H1 (cell line): ENCODE results near the gene C12orf76. TPM values are rescaled to one million over a fixed set of nuclear protein-coding genes. Genes with fewer than 3 reads are reported as not detected.

Source experiments
- CTCF ChIA-PET: fragments of 300-600 bp; sonication (Branson Sonifier 250); formaldehyde crosslinking; loops from one replicate; lab custom pipeline; 2021; ENCODE audit not compliant: partially characterized antibody; lab: Charles Lee
- POLR2A ChIA-PET: fragments of 300-600 bp; sonication (Branson Sonifier 250); formaldehyde crosslinking; loops from one replicate; lab custom pipeline; 2021; ENCODE audit warnings: inconsistent platforms; ENCODE audit not compliant: partially characterized antibody; lab: Charles Lee
- DNase-seq, 2 experiments: peaks; one replicate each; pipeline versions ENCODE4 v3.0.0 to v3.0.0-alpha.2; 2010 to 2022; ENCODE audit warnings: low spot score in 2 of 2, low read depth in 1 of 2, mixed read lengths in 1 of 2
- FAIRE-seq: peaks from 2 replicates; lab custom pipeline; 2011; peaks lifted over from hg19 to GRCh38; lab: Jason Lieb, UNC
- H2AFZ ChIP-seq: 2 replicates; pipeline ENCODE4 v1.8.1; 2012; ENCODE audit warnings: low read length, inconsistent platforms
- H2AK5ac ChIP-seq: 2 replicates; pipeline ENCODE4 v1.6.1; 2013; ENCODE audit warnings: low read depth, low read length
- H2BK120ac ChIP-seq: replicated peaks from 2 replicates; pipeline ENCODE3; 2013; ENCODE audit warnings: low read depth, low read length, inconsistent platforms
- H2BK12ac ChIP-seq: 2 replicates; pipeline ENCODE4 v1.6.1; 2013; ENCODE audit warnings: low read depth, low read length
- H2BK15ac ChIP-seq: 2 replicates; pipeline ENCODE4 v1.6.1; 2013; ENCODE audit warnings: low read length
- H2BK20ac ChIP-seq: 2 replicates; pipeline ENCODE4 v1.6.1; 2013; ENCODE audit warnings: low read length
- H2BK5ac ChIP-seq: 2 replicates; pipeline ENCODE4 v1.6.1; 2013; ENCODE audit warnings: low read depth, low read length
- H3K14ac ChIP-seq: 2 replicates; pipeline ENCODE4 v1.6.1; 2013; ENCODE audit warnings: inconsistent platforms; ENCODE audit not compliant: insufficient read length
- H3K18ac ChIP-seq: 2 replicates; pipeline ENCODE4 v1.6.1; 2013; ENCODE audit warnings: low read length; ENCODE audit errors: extremely low read depth
- H3K23ac ChIP-seq: 2 replicates; pipeline ENCODE4 v1.6.1; 2013; ENCODE audit warnings: inconsistent platforms; ENCODE audit not compliant: insufficient read length
- H3K23me2 ChIP-seq: 2 replicates; pipeline ENCODE4 v1.6.1; 2013; ENCODE audit warnings: low read depth, low read length
- H3K27ac ChIP-seq: 2 replicates; pipeline ENCODE4 v1.6.1; 2011; ENCODE audit warnings: low read depth, low read length, inconsistent platforms
- H3K27me3 ChIP-seq, 4 experiments: replicated peaks in 1 of 4; 1 replicate in 1 of 4; 2 replicates in 3 of 4; pipeline versions ENCODE4 v1.6.1 to v1.8.1; 2011 to 2013; ENCODE audit warnings: low read length in 3 of 4, mild to moderate bottlenecking in 3 of 4, inconsistent platforms in 2 of 4, mixed read lengths in 2 of 4, moderate library complexity in 1 of 4; ENCODE audit not compliant: control insufficient read depth in 3 of 4, insufficient read depth in 3 of 4; ENCODE audit errors: extremely low read depth in 1 of 4
- H3K36me3 ChIP-seq, 4 experiments: 2 replicates each; pipeline versions ENCODE4 v1.6.1 to v1.8.1; 2011 to 2013; ENCODE audit warnings: mild to moderate bottlenecking in 4 of 4, low read length in 3 of 4, moderate library complexity in 2 of 4, control low read depth in 1 of 4, inconsistent platforms in 1 of 4; ENCODE audit not compliant: insufficient read depth in 4 of 4, control insufficient read depth in 2 of 4
- H3K4ac ChIP-seq: replicated peaks from 2 replicates; pipeline ENCODE3; 2013; ENCODE audit warnings: low read length, low read depth, mixed read lengths, inconsistent platforms; ENCODE audit not compliant: insufficient read length
- H3K4me1 ChIP-seq, 4 experiments: replicated peaks in 1 of 4; 1 replicate in 1 of 4; 2 replicates in 3 of 4; pipeline versions ENCODE4 v1.6.1 to v1.8.1; 2011 to 2013; ENCODE audit warnings: low read length in 3 of 4, inconsistent platforms in 2 of 4, mixed read lengths in 1 of 4; ENCODE audit not compliant: insufficient read depth in 4 of 4, control insufficient read depth in 3 of 4
- H3K4me2 ChIP-seq, 2 experiments: 2 replicates each; pipeline versions ENCODE4 v1.6.1 to v1.8.1; 2011 to 2013; ENCODE audit warnings: low read depth in 2 of 2, low read length in 2 of 2, control low read depth in 1 of 2, inconsistent platforms in 1 of 2, mild to moderate bottlenecking in 1 of 2; ENCODE audit not compliant: insufficient read depth in 1 of 2
- H3K4me3 ChIP-seq, 4 experiments: fragments of 200-600, 300-600 bp in 1 of 4; sonication (generic), shearing (Covaris generic), sonication (Bioruptor Twin) in 1 of 4; 2 replicates each; pipeline versions ENCODE4 v1.5.1 to v1.8.1; 2011 to 2016; ENCODE audit warnings: low read length in 4 of 4, low read depth in 3 of 4, control low read depth in 2 of 4, inconsistent platforms in 2 of 4, mild to moderate bottlenecking in 2 of 4, mixed read lengths in 1 of 4, moderate library complexity in 1 of 4; ENCODE audit not compliant: insufficient read depth in 2 of 4; ENCODE audit errors: extremely low read depth in 1 of 4
- H3K56ac ChIP-seq: replicated peaks from 2 replicates; pipeline ENCODE3; 2013; ENCODE audit warnings: low read depth, mild to moderate bottlenecking, mixed read lengths, low read length, inconsistent platforms; ENCODE audit not compliant: insufficient read length
- H3K79me1 ChIP-seq: 2 replicates; pipeline ENCODE4 v1.6.1; 2013; ENCODE audit warnings: low read depth, low read length, control low read depth
- H3K79me2 ChIP-seq, 2 experiments: 2 replicates each; pipeline versions ENCODE4 v1.6.1 to v1.8.1; 2012 to 2013; ENCODE audit warnings: low read length in 2 of 2, mild to moderate bottlenecking in 2 of 2, inconsistent platforms in 1 of 2; ENCODE audit not compliant: insufficient read depth in 2 of 2, control insufficient read depth in 1 of 2
- H3K9ac ChIP-seq, 4 experiments: replicated peaks in 1 of 4; 1 replicate in 1 of 4; 2 replicates in 3 of 4; pipeline versions ENCODE4 v1.6.1 to v1.8.1; 2011 to 2013; ENCODE audit warnings: low read depth in 3 of 4, low read length in 3 of 4, control low read depth in 2 of 4, mild to moderate bottlenecking in 2 of 4, moderate library complexity in 2 of 4, inconsistent platforms in 1 of 4; ENCODE audit errors: extremely low read depth in 1 of 4
- H3K9me3 ChIP-seq, 2 experiments: 2 replicates each; pipeline versions ENCODE4 v1.6.1 to v1.8.1; 2012 to 2013; ENCODE audit warnings: mild to moderate bottlenecking in 2 of 2, moderate library complexity in 2 of 2, control low read depth in 1 of 2, inconsistent platforms in 1 of 2, low read depth in 1 of 2, low read length in 1 of 2, mixed read lengths in 1 of 2; ENCODE audit not compliant: insufficient read depth in 2 of 2
- H4K20me1 ChIP-seq, 2 experiments: replicated peaks in 1 of 2; 2 replicates each; pipeline versions ENCODE3 to v1.8.1; 2011 to 2013; ENCODE audit warnings: inconsistent platforms in 2 of 2, low read length in 2 of 2, mild to moderate bottlenecking in 1 of 2; ENCODE audit not compliant: insufficient read depth in 2 of 2, control insufficient read depth in 1 of 2
- H4K5ac ChIP-seq: 2 replicates; pipeline ENCODE4 v1.6.1; 2013; ENCODE audit warnings: low read length, low read depth, mixed read lengths, inconsistent platforms; ENCODE audit not compliant: insufficient read length
- H4K8ac ChIP-seq: 2 replicates; pipeline ENCODE4 v1.8.0; 2013; ENCODE audit warnings: mild to moderate bottlenecking, moderate library complexity, low read length, inconsistent platforms; ENCODE audit not compliant: insufficient read depth; ENCODE audit errors: extremely low read depth
- H4K91ac ChIP-seq: replicated peaks from 2 replicates; pipeline ENCODE3; 2013; ENCODE audit warnings: low read length, mixed read lengths, inconsistent platforms; ENCODE audit not compliant: insufficient read length
- CBX5 ChIP-seq: fragments of 300-800, 300-1000 bp; sonication (generic); IDR thresholded peaks from 2 replicates; pipeline ENCODE4 v1.7.1; 2016; ENCODE audit warnings: antibody characterized with exemption, low read length, low read depth
- CHD1 ChIP-seq: IDR thresholded peaks from 2 replicates; pipeline ENCODE4 v1.6.1; 2012; ENCODE audit warnings: low read depth, low read length, improper control_type of control experiment
- CTBP2 ChIP-seq: IDR thresholded peaks from 2 replicates; pipeline ENCODE4 v1.7.0; 2011; ENCODE audit warnings: borderline replicate concordance, mild to moderate bottlenecking, moderate library complexity, mixed read lengths, low read length; ENCODE audit not compliant: insufficient read depth, insufficient read length
- EZH2 ChIP-seq: fragments of 200-600 bp; sonication (generic); IDR thresholded peaks from 2 replicates; pipeline ENCODE4 v1.7.1; 2012; ENCODE audit warnings: low read depth, mild to moderate bottlenecking, moderate library complexity, low read length, inconsistent platforms; ENCODE audit not compliant: severe bottlenecking
- JUND ChIP-seq: IDR thresholded peaks from 2 replicates; pipeline ENCODE4 v1.6.1; 2011; ENCODE audit warnings: mild to moderate bottlenecking, improper control_type of control experiment, low read length
- KDM5A ChIP-seq: fragments of 200-600 bp; IDR thresholded peaks from 2 replicates; pipeline ENCODE4 v1.7.1; 2012; ENCODE audit warnings: mild to moderate bottlenecking, low read length, inconsistent platforms, mixed read lengths
- RBBP5 ChIP-seq: IDR thresholded peaks from 2 replicates; pipeline ENCODE4 v1.7.1; 2012; ENCODE audit warnings: low read depth, mild to moderate bottlenecking, inconsistent platforms, low read length, moderate library complexity, borderline replicate concordance
- SP4 ChIP-seq: IDR thresholded peaks from 2 replicates; pipeline ENCODE4 v1.6.1; 2012; ENCODE audit warnings: low read length, inconsistent platforms
- TAF7 ChIP-seq: optimal IDR thresholded peaks from 2 replicates; pipeline ENCODE3; 2011; ENCODE audit warnings: low read depth, mild to moderate bottlenecking, inconsistent platforms, low read length, moderate library complexity, borderline replicate concordance
- TCF12 ChIP-seq: IDR thresholded peaks from 2 replicates; pipeline ENCODE4 v1.6.1; 2011; ENCODE audit warnings: low read depth, mild to moderate bottlenecking, low read length
- WGBS, 2 experiments: shearing (Covaris generic) in 1 of 2; methylation state at CpG; one replicate each; pipeline versions ENCODE4 v1.1.6 to v1.1.7; 2013 to 2015; ENCODE audit warnings: low lambda C conversion rate in 2 of 2, mixed read lengths in 2 of 2, inconsistent platforms in 1 of 2, low coverage in 1 of 2, missing lambda C conversion rate in 1 of 2; ENCODE audit not compliant: insufficient replicate concordance in 2 of 2, insufficient coverage in 1 of 2, insufficient read length in 1 of 2; ENCODE audit errors: extremely low coverage in 1 of 2, missing lambda C conversion rate in 1 of 2; 5-methylcytosine and 5-hydroxymethylcytosine counted together
- polyA plus RNA-seq, 7 experiments: library from polyadenylated mRNA; depleted of rRNA in 3 of 7; stranded (reverse) in 5 of 7; unstranded in 2 of 7; fragments of >200 nt in 5 of 7; fragments of 200-250 nt in 2 of 7; gene quantifications; 1 replicate in 5 of 7; 2 replicates in 1 of 7; 4 replicates in 1 of 7; pipeline versions ENCODE4 v1.2.1 to v1.2.3, GENCODE V29; 2011 to 2013; ENCODE audit warnings: missing spikeins in 2 of 7, mixed read lengths in 2 of 7
- total RNA-seq: library from RNA; stranded (reverse); fragmentation: NEBNext Ultra II Directional; extraction: Animal tissue kit (Norgen Biotek cat#: 25700); gene quantifications from 2 replicates; pipeline ENCODE4 v1.2.1, GENCODE V29; 2021
- TF ChIP-seq, protein P1 (sequence below): IDR thresholded peaks from 2 replicates; pipeline ENCODE4 v1.6.1; 2011; ENCODE audit warnings: low read depth, mild to moderate bottlenecking, low read length; ENCODE audit not compliant: insufficient read depth
- TF ChIP-seq, protein P2 (sequence below): IDR thresholded peaks from 2 replicates; pipeline ENCODE4 v1.6.1; 2012; ENCODE audit warnings: inconsistent platforms

The C12orf76 gene
- total and polyA plus RNA-seq, 2 of the 8 experiments (the other 6 are each of a cell fraction or from before 2014, with no cell fraction given), result 14.4 to 18.6 TPM

DNA sequence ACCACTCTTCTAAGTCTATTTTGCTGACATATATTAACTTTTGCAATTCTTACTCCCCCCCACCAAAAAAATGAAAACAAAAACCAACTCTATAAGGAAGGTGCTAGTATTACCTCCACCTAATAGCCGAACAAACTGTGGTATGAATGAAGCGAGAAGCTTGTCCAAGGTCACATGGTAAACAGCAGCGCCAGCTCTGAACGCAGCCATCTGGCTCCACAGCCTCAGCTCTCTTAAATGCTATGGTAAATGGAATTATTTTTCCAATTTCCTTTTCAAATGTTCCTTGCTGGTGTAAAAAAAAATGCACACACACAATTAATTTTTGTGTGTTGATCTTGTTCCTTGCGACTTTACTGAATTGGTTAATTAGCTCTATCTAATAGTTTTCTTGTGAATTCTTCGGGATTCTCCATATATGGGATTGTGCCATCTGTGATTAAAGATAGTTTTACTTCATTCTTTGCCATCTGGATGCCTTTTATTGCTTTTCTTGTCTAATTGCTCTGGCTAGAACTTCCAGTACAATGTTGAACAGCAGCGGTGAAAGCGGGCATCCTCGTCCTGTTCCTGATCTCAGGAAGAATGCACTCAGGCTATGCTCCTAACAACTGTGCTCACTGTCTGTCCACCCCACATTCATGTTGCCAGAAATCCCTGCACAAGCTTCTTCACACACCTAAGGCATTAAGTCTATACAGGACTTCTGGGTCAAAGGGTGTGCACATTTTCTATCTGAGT, 10.7 kb upstream of the C12orf76 start:
- WGBS, 2 experiments, result 89% methylated on average over 9 of the region's 9 CpGs; no CpG with 5 or more reads in 1 of the 2 experiments
- no peak overlapping the region for H2BK120ac ChIP-seq
- ChIA-PET CTCF (interaction anchor here (0.6 to 1.6 kb wide), 3 partner anchors 15 to 41 kb away, joined by 3 read pairs; no protein-coding TSS in a partner anchor), POLR2A (no interaction called here)
- FAIRE-seq (no peak), DNase-seq (no peak)
- H4K20me1 ChIP-seq, result no peaks in the 10 kb centered on the region
- no peak overlapping the region for H3K4ac ChIP-seq
- no peak overlapping the region for H3K4me2 ChIP-seq
- 0 out of 2 replicates have a peak, but pooled peaks cover 2% of the 10 kb centered on the region for H3K23me2 ChIP-seq
- no peak overlapping the region for H2AFZ ChIP-seq
- no peak overlapping the region for H2BK5ac ChIP-seq
- no peaks in the 10 kb centered on the region for H3K36me3 ChIP-seq
- H3K56ac ChIP-seq, result no peak overlapping the region
- H3K4me3 ChIP-seq, result no peak overlapping the region
- H3K27ac ChIP-seq, result no peak overlapping the region
- no peaks in the 10 kb centered on the region for H3K9me3 ChIP-seq
- H3K27me3 ChIP-seq, result no peaks in the 10 kb centered on the region
- H2BK20ac ChIP-seq, result no peak overlapping the region
- H3K9ac ChIP-seq, result no peak overlapping the region
- no peak overlapping the region for H2BK12ac ChIP-seq
- H3K23ac ChIP-seq, result no peak overlapping the region
- no peaks in the 10 kb centered on the region for H3K79me1 ChIP-seq
- no peak overlapping the region for H3K14ac ChIP-seq
- no peak overlapping the region for H4K8ac ChIP-seq
- no peak overlapping the region for H2AK5ac ChIP-seq
- no peaks in the 10 kb centered on the region for H3K79me2 ChIP-seq
- H2BK15ac ChIP-seq, result no peak overlapping the region
- H3K4me1 ChIP-seq, result no peaks in the 10 kb centered on the region
- H4K91ac ChIP-seq, result no peak overlapping the region
- H3K18ac ChIP-seq, result no peak overlapping the region
- no peak overlapping the region for H4K5ac ChIP-seq
- TF ChIP-seq KDM5A, result no peak
- TF ChIP-seq, protein P1, sequence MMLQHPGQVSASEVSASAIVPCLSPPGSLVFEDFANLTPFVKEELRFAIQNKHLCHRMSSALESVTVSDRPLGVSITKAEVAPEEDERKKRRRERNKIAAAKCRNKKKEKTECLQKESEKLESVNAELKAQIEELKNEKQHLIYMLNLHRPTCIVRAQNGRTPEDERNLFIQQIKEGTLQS, result no peak
- no peak for TF ChIP-seq EZH2
- no peak for TF ChIP-seq RBBP5
- TF ChIP-seq TAF7, result no peak
- TF ChIP-seq SP4, result no peak
- TF ChIP-seq, protein P2, sequence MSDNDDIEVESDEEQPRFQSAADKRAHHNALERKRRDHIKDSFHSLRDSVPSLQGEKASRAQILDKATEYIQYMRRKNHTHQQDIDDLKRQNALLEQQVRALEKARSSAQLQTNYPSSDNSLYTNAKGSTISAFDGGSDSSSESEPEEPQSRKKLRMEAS, result no peak
- TF ChIP-seq CTBP2, result no peak
- TF ChIP-seq JUND, result no peak
- no peak for TF ChIP-seq CHD1
- TF ChIP-seq TCF12, result no peak
- TF ChIP-seq CBX5, result no peak
